HFFc6 (cell line): ENCODE results near the gene EBF3. TPM values are rescaled to one million over a fixed set of nuclear protein-coding genes. Genes with fewer than 3 reads are reported as not detected.

Source experiments
- DNase-seq: peaks from one replicate; pipeline ENCODE4 v3.0.0-alpha.2; 2018
- H3K27ac Mint-ChIP-seq: 2 replicates; pipeline ENCODE4 v1.8.0; 2020; ENCODE audit warnings: mild to moderate bottlenecking, mixed read lengths
- H3K27me3 Mint-ChIP-seq: 2 replicates; pipeline ENCODE4 v1.8.0; 2021; ENCODE audit warnings: mild to moderate bottlenecking, moderate library complexity, mixed read lengths; ENCODE audit not compliant: insufficient read depth
- H3K36me3 Mint-ChIP-seq: 2 replicates; pipeline ENCODE4 v1.8.0; 2021; ENCODE audit warnings: low read depth, mixed read lengths
- H3K4me1 Mint-ChIP-seq: 2 replicates; pipeline ENCODE4 v1.8.0; 2020; ENCODE audit warnings: low read depth, mixed read lengths
- H3K4me3 Mint-ChIP-seq: 2 replicates; pipeline ENCODE4 v1.8.0; 2020; ENCODE audit warnings: mild to moderate bottlenecking, moderate library complexity, mixed read lengths
- H3K9me3 Mint-ChIP-seq: 2 replicates; pipeline ENCODE4 v1.8.0; 2020; ENCODE audit warnings: mild to moderate bottlenecking, mixed read lengths
- total RNA-seq, 6 experiments: library from RNA; stranded (reverse); fragmentation: NEBNext Ultra II Directional; extraction: Animal tissue kit (Norgen Biotek cat#: 25700); gene quantifications; 2 replicates in 1 of 6; 3 replicates in 5 of 6; pipeline ENCODE4 v1.2.3, GENCODE V29; 2021
- TF ChIP-seq, protein P1 (sequence below): fragments of 200-600 bp; sonication (generic); IDR thresholded peaks from 2 replicates; pipeline ENCODE4 v1.5.0; 2021; ENCODE audit warnings: antibody characterized with exemption, mild to moderate bottlenecking

EBF3 gene
- total RNA-seq, 6 experiments from 2014 or later, result 0.14 to 0.39 (median 0.21) TPM; not detected in 2

GRCh38 chr10:129970465-129971364 lies 6.6 kb upstream of the EBF3 start:
- no peaks in the 10 kb centered on the region for H3K9me3 Mint-ChIP-seq
- peak overlapping the region; percentile 59; the same call in 1 of the 2 replicates for H3K4me3 Mint-ChIP-seq
- no peak overlapping the region for H3K27ac Mint-ChIP-seq
- H3K27me3 Mint-ChIP-seq, result peaks cover 66% of the 10 kb centered on the region
- H3K4me1 Mint-ChIP-seq, result peaks cover 6% of the 10 kb centered on the region
- 0 out of 2 replicates have a peak, but pooled peaks cover 4% of the 10 kb centered on the region for H3K36me3 Mint-ChIP-seq
- DNase-seq, result no peak
- TF ChIP-seq, protein P1, sequence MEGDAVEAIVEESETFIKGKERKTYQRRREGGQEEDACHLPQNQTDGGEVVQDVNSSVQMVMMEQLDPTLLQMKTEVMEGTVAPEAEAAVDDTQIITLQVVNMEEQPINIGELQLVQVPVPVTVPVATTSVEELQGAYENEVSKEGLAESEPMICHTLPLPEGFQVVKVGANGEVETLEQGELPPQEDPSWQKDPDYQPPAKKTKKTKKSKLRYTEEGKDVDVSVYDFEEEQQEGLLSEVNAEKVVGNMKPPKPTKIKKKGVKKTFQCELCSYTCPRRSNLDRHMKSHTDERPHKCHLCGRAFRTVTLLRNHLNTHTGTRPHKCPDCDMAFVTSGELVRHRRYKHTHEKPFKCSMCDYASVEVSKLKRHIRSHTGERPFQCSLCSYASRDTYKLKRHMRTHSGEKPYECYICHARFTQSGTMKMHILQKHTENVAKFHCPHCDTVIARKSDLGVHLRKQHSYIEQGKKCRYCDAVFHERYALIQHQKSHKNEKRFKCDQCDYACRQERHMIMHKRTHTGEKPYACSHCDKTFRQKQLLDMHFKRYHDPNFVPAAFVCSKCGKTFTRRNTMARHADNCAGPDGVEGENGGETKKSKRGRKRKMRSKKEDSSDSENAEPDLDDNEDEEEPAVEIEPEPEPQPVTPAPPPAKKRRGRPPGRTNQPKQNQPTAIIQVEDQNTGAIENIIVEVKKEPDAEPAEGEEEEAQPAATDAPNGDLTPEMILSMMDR, result no peak

DNA sequence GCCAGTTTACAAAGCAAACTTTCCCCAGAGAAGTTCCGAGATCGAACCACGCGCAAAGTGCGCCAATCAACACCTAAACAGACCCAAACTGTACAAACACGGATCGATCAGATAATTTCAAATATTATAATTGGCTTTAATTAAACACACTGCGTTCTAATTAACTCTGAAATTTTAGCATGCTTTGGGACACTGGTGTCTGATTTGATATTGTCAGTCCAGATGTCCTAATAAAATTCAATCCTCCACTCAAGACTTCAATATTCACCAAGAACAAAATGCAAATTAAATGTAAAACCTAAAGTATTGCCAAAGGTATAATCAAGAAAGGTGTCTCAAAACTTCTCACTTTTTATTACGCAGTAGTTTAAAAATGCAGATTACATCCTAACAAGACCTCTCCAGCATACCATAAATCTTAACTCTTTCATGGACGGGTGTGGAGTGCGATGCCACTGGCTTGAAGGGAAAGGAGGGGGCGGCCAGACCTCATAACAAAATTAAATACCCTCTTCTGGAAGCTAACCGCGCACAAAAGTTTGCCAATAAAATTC lies 5.9 kb upstream of the EBF3 start:
- peaks cover 64% of the 10 kb centered on the region for H3K27me3 Mint-ChIP-seq
- TF ChIP-seq, protein P1, result no peak
- H3K36me3 Mint-ChIP-seq, result 0 out of 2 replicates have a peak, but pooled peaks cover 4% of the 10 kb centered on the region
- H3K9me3 Mint-ChIP-seq, result no peaks in the 10 kb centered on the region
- peaks cover 6% of the 10 kb centered on the region for H3K4me1 Mint-ChIP-seq
- no peak overlapping the region for H3K27ac Mint-ChIP-seq
- no peak for DNase-seq
- H3K4me3 Mint-ChIP-seq, result no peak overlapping the region

- H3K27me3 Mint-ChIP-seq, result peaks cover 63% of the 10 kb centered on the region
- DNase-seq, result no peak
- H3K36me3 Mint-ChIP-seq, result 0 out of 2 replicates have a peak, but pooled peaks cover 4% of the 10 kb centered on the region
- H3K4me3 Mint-ChIP-seq, result no peak overlapping the region
- H3K9me3 Mint-ChIP-seq, result no peaks in the 10 kb centered on the region
- H3K4me1 Mint-ChIP-seq, result peaks cover 6% of the 10 kb centered on the region
- no peak overlapping the region for H3K27ac Mint-ChIP-seq
- TF ChIP-seq, protein P1, result peak; percentile 55; the same call in 1 of the 2 replicates
Observed at GRCh38 chr10:129969184-129969910, 5.3 kb upstream of the EBF3 start.

GRCh38 chr10:129968853-129969183 lies 4.7 kb upstream of the EBF3 start:
- peaks cover 60% of the 10 kb centered on the region for H3K27me3 Mint-ChIP-seq
- DNase-seq, result no peak
- H3K9me3 Mint-ChIP-seq, result no peaks in the 10 kb centered on the region
- H3K4me1 Mint-ChIP-seq, result peaks cover 6% of the 10 kb centered on the region
- 0 out of 2 replicates have a peak, but pooled peaks cover 4% of the 10 kb centered on the region for H3K36me3 Mint-ChIP-seq
- no peak overlapping the region for H3K27ac Mint-ChIP-seq
- TF ChIP-seq, protein P1, result peak; percentile 76
- no peak overlapping the region for H3K4me3 Mint-ChIP-seq

- no peak for DNase-seq
- H3K36me3 Mint-ChIP-seq, result 0 out of 2 replicates have a peak, but pooled peaks cover 4% of the 10 kb centered on the region
- TF ChIP-seq, protein P1, result no peak
- H3K4me3 Mint-ChIP-seq, result no peak overlapping the region
- H3K27me3 Mint-ChIP-seq, result peaks cover 56% of the 10 kb centered on the region
- H3K27ac Mint-ChIP-seq, result no peak overlapping the region
- H3K9me3 Mint-ChIP-seq, result no peaks in the 10 kb centered on the region
- peaks cover 6% of the 10 kb centered on the region for H3K4me1 Mint-ChIP-seq
Observed at GRCh38 chr10:129968020-129968852, 4.2 kb upstream of the EBF3 start.
